Fibroblast of the aortic adventitia (primary cell): ENCODE measurements around the gene ZNF117. TPM values are rescaled to one million over a fixed set of nuclear protein-coding genes. Genes with fewer than 3 reads are reported as not detected.
"Not testable (repeated sequence)": the region's sequence is repeated elsewhere in the genome, so short reads cannot be mapped to it uniquely, and the experiment has no call there.

Experiments used
- DNase-seq: peaks from one replicate; pipeline ENCODE4 v3.0.0-alpha.2; 2010; ENCODE audit warnings: low read depth
- H3K4me3 ChIP-seq: 2 replicates; pipeline ENCODE4 v1.5.1; 2011; ENCODE audit warnings: low read depth, mild to moderate bottlenecking, control low read depth, low read length, moderate library complexity
- CTCF ChIP-seq: IDR thresholded peaks from 2 replicates; pipeline ENCODE4 v1.5.1; 2011; ENCODE audit warnings: mild to moderate bottlenecking, low read length, control low read depth, inconsistent platforms; ENCODE audit not compliant: insufficient read depth
- total RNA-seq: library from RNA; depleted of rRNA; stranded (reverse); fragments of >200 nt; gene quantifications from 2 replicates; pipeline ENCODE4 v1.2.3, GENCODE V29; 2012; ENCODE audit warnings: low replicate concordance

Gene ZNF117
- total RNA-seq: 5.1 and 7.9 TPM in 2 replicates

GRCh38 chr7:64990936-64991335 is at the start of gene ZNF117:
Gene ZNF117 (minus strand): TSS chr7:64991036.
- no peak within 1 kb of the TSS for H3K4me3 ChIP-seq
- no peak for DNase-seq
- no peak for TF ChIP-seq CTCF

GRCh38 chr7:65038767-65039166 is 47.9 kb upstream of the ZNF117 start:
- H3K4me3 ChIP-seq: peak overlapping the region; percentile 78
- peak; percentile 9 for DNase-seq

- TF ChIP-seq CTCF: no peak
- DNase-seq: peak; percentile 84
- peak overlapping the region; percentile 78 for H3K4me3 ChIP-seq
Observed at GRCh38 chr7:65037740-65038688, 47.2 kb upstream of the ZNF117 start.

DNA sequence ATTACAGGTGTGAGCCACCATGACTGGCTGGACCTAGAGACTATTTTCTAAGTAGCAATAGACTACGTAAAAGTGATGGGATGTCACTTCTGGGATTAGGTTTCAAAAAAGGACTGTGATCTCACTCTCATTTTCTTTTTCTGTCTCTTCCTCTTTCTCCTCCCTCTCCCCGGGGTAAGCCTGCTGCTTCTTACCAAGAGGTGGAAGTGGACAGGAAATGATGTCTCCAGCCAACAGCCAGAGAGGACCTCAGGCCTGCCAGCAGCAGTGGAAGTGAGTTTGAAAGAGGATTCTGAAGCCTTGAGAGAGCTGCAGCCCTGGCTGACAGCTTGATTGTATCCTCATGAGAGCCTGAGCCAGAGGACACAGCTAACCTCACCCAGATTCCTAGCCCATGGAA is 45.7 kb upstream of the ZNF117 start:
- DNase-seq: peak; percentile 3
- not testable (repeated sequence) for H3K4me3 ChIP-seq

- not testable (repeated sequence) for DNase-seq, H3K4me3 ChIP-seq
Observed at GRCh38 chr7:65035469-65035868, 44.6 kb upstream of the ZNF117 start.

DNA sequence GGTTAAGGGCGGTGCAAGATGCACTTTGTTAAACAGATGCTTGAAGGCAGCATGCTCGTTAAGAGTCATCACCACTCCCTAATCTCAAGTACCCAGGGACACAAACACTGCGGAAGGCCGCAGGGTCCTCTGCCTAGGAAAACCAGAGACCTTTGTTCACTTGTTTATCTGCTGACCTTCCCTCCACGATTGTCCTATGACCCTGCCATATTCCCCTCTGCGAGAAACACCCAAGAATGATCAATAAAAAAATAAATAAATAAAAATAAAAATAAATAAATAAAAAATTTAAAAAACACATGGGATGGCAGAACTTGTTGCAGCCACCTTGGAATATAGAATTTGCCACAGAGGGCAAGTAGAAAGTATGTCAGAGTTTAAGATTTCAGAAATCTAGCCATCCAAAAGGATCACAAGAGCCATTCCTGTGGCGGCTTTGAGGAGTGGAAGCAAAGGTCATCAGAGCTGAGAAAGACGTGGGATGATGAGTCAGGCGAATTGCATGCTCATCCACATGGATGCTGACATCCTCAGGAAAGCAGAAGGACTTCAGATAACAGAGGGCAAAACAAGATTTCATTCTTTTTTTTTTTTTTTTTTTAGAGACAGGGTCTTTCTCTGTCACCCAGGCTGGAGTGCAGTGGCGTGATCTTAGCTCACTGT is 43.4 kb upstream of the ZNF117 start:
- H3K4me3 ChIP-seq, DNase-seq: not testable (repeated sequence)

DNA sequence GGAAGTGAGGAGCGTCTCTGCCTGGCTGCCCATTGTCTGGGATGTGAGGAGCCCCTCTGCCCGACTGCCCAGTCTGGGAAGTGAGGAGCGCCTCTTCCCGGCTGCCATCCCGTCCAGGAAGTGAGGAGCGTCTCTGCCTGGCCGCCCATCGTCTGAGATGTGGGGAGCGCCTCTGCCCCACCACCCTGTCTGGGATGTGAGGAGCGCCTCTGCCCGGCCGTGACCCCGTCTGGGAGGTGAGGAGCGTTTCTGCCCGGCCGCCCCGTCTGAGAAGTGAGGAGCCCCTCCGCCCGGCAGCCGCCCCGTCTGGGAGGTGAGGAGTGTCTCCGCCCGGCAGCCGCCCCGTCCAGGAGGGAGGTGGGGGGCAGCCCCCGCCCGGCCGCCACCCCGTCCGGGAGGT is 42.6 kb upstream of the ZNF117 start:
- H3K4me3 ChIP-seq, DNase-seq: not testable (repeated sequence)

GRCh38 chr7:65025023-65025422 is 34.2 kb upstream of the ZNF117 start:
- DNase-seq, H3K4me3 ChIP-seq: not testable (repeated sequence)

GRCh38 chr7:65020978-65021377 is 30.1 kb upstream of the ZNF117 start:
- not testable (repeated sequence) for H3K4me3 ChIP-seq, DNase-seq

- not testable (repeated sequence) for DNase-seq, H3K4me3 ChIP-seq
Observed at GRCh38 chr7:65009881-65010280, 19.0 kb upstream of the ZNF117 start.

- DNase-seq: not testable (repeated sequence)
Observed at GRCh38 chr7:65009394-65009793, 18.6 kb upstream of the ZNF117 start.

GRCh38 chr7:65007036-65007435 is 16.2 kb upstream of the ZNF117 start:
- not testable (repeated sequence) for H3K4me3 ChIP-seq, DNase-seq

More at GRCh38 chr7:65009394-65009793, 18.6 kb upstream of the ZNF117 start:
- H3K4me3 ChIP-seq: not testable (repeated sequence)
